A549 (cell line): ENCODE measurements around the gene NUPR2. TPM values are rescaled to one million over a fixed set of nuclear protein-coding genes. Genes with fewer than 3 reads are reported as not detected.
"Not testable (repeated sequence)": the region's sequence is repeated elsewhere in the genome, so short reads cannot be mapped to it uniquely, and the experiment has no call there.

Experiments
- ATAC-seq, 2 experiments: fragments of 200-7000 bp in 1 of 2; fragments of >200 bp in 1 of 2; cut with Nextera tagmentation in 1 of 2; cut with Tn5 transposase in 1 of 2; 3 replicates each; pipeline versions ENCODE4 v1.8.0 to v1.9.1; 2018 to 2020; ENCODE audit warnings: mild to moderate bottlenecking in 1 of 2, moderate library complexity in 1 of 2
- CTCF ChIA-PET: fragments of 300-600 bp; sonication (Branson Sonifier 250); formaldehyde crosslinking; extraction: SDS; loops from one replicate; lab custom pipeline; 2021; ENCODE audit warnings: antibody characterized with exemption, inconsistent platforms; lab: Yijun Ruan, JAX
- POLR2A ChIA-PET: fragments of 350-600 bp; formaldehyde crosslinking; extraction: SDS; loops from one replicate; lab custom pipeline; 2021; ENCODE audit warnings: antibody characterized with exemption, inconsistent platforms; lab: Yijun Ruan, JAX
- DNase-seq, 2 experiments: peaks; one replicate each; pipeline versions ENCODE4 v3.0.0 to v3.0.0-alpha.2; 2011 to 2016; ENCODE audit warnings: low read depth in 1 of 2, low spot score in 1 of 2
- FAIRE-seq: peaks from 2 replicates; lab custom pipeline; 2011; peaks lifted over from hg19 to GRCh38; lab: Jason Lieb, UNC
- H3K27ac ChIP-seq, 2 experiments: fragments of >200 bp; sonication (Bioruptor Twin); formaldehyde crosslinking; 3 replicates each; pipeline ENCODE4 v1.5.1; 2016 to 2017
- H3K4me1 ChIP-seq: fragments of >200 bp; sonication (Bioruptor Twin); formaldehyde crosslinking; 3 replicates; pipeline ENCODE4 v1.6.1; 2016
- H3K4me2 ChIP-seq: fragments of >200 bp; sonication (Bioruptor Twin); formaldehyde crosslinking; 3 replicates; pipeline ENCODE4 v1.6.1; 2016
- H3K4me3 ChIP-seq: fragments of >200 bp; sonication (Bioruptor Twin); formaldehyde crosslinking; 3 replicates; pipeline ENCODE4 v1.5.1; 2016
- H3K9me3 ChIP-seq: fragments of >200 bp; sonication (Bioruptor Twin); formaldehyde crosslinking; 3 replicates; pipeline ENCODE4 v1.6.1; 2016
- BCL3 ChIP-seq: fragments of >200 bp; sonication (Bioruptor Twin); formaldehyde crosslinking; IDR thresholded peaks from 3 replicates; pipeline ENCODE4 v1.6.1; 2016
- BHLHE40 ChIP-seq: IDR thresholded peaks from 2 replicates; pipeline ENCODE4 v1.6.1; 2012; ENCODE audit warnings: low read depth, low read length, inconsistent platforms
- CBX2 ChIP-seq: fragments of 200-600 bp; sonication (generic); IDR thresholded peaks from 2 replicates; pipeline ENCODE4 v1.6.1; 2016; ENCODE audit warnings: low read depth, mild to moderate bottlenecking, borderline replicate concordance
- CBX8 ChIP-seq: fragments of 200-600 bp; sonication (generic); IDR thresholded peaks from 2 replicates; pipeline ENCODE4 v1.6.1; 2016
- CHD4 ChIP-seq: fragments of 200-600 bp; sonication (generic); IDR thresholded peaks from 2 replicates; pipeline ENCODE4 v1.6.1; 2016; ENCODE audit warnings: antibody characterized with exemption, mild to moderate bottlenecking, borderline replicate concordance
- CTCF ChIP-seq: fragments of >200 bp; sonication (Bioruptor Twin); formaldehyde crosslinking; IDR thresholded peaks from 3 replicates; pipeline ENCODE4 v1.5.1; 2016
- EHF ChIP-seq: fragments of 250-450 bp; sonication (Bioruptor Pico); IDR thresholded peaks from 2 replicates; pipeline ENCODE4 v1.5.0; 2020; ENCODE audit warnings: mild to moderate bottlenecking
- EHMT2 ChIP-seq: fragments of 200-600 bp; sonication (generic); IDR thresholded peaks from 2 replicates; pipeline ENCODE4 v1.6.1; 2016; ENCODE audit warnings: antibody characterized with exemption, low read depth, mild to moderate bottlenecking, moderate library complexity
- ELK1 ChIP-seq: fragments of 150-350 bp; IDR thresholded peaks from 2 replicates; pipeline ENCODE4 v1.6.1; 2014; ENCODE audit warnings: low read depth, mild to moderate bottlenecking, low read length
- EP300 ChIP-seq, 2 experiments: fragments of >200 bp; sonication (Bioruptor Twin); formaldehyde crosslinking; IDR thresholded peaks; 2 replicates in 1 of 2; 3 replicates in 1 of 2; pipeline ENCODE4 v1.6.1; 2016 to 2017
- ESRRA ChIP-seq: fragments of 150-350 bp; IDR thresholded peaks from 2 replicates; pipeline ENCODE4 v1.6.1; 2014; ENCODE audit warnings: mild to moderate bottlenecking, low read length, borderline replicate concordance
- FOSB ChIP-seq: fragments of 250-450 bp; sonication (Bioruptor Pico); IDR thresholded peaks from 2 replicates; pipeline ENCODE4 v1.5.0; 2020; ENCODE audit warnings: mild to moderate bottlenecking, moderate library complexity
- HES2 ChIP-seq: fragments of >200 bp; sonication (Bioruptor Twin); formaldehyde crosslinking; IDR thresholded peaks from 2 replicates; pipeline ENCODE4 v1.6.1; 2016
- HOXB13 ChIP-seq: fragments of 250-450 bp; sonication (Bioruptor Pico); IDR thresholded peaks from 2 replicates; pipeline ENCODE4 v1.5.0; 2020; ENCODE audit warnings: low read depth, mild to moderate bottlenecking, moderate library complexity
- HOXB5 ChIP-seq: fragments of 250-450 bp; sonication (Bioruptor Pico); IDR thresholded peaks from 2 replicates; pipeline ENCODE4 v1.5.0; 2020; ENCODE audit warnings: mild to moderate bottlenecking, moderate library complexity
- KDM5A ChIP-seq: fragments of 200-600 bp; sonication (generic); IDR thresholded peaks from 2 replicates; pipeline ENCODE4 v1.6.1; 2016; ENCODE audit warnings: antibody characterized with exemption, mild to moderate bottlenecking
- MAZ ChIP-seq: fragments of 150-350 bp; IDR thresholded peaks from 2 replicates; pipeline ENCODE4 v1.6.1; 2014; ENCODE audit warnings: antibody characterized with exemption, low read depth, low read length, borderline replicate concordance
- MYC ChIP-seq: IDR thresholded peaks from 2 replicates; pipeline ENCODE4 v1.6.1; 2012; ENCODE audit warnings: mild to moderate bottlenecking, inconsistent platforms, low read length, improper control_type of control experiment, borderline replicate concordance
- NPAS2 ChIP-seq: fragments of 250-450 bp; sonication (Bioruptor Pico); IDR thresholded peaks from 2 replicates; pipeline ENCODE4 v1.8.0; 2022; ENCODE audit warnings: mild to moderate bottlenecking, moderate library complexity, borderline replicate concordance
- PBX3 ChIP-seq: IDR thresholded peaks from 2 replicates; pipeline ENCODE4 v1.6.1; 2012
- POLR2A ChIP-seq: IDR thresholded peaks from 2 replicates; pipeline ENCODE4 v1.6.1; 2012; ENCODE audit warnings: mild to moderate bottlenecking, low read length
- RFX5 ChIP-seq: fragments of 450-650 bp; IDR thresholded peaks from 2 replicates; pipeline ENCODE4 v1.7.1; 2014; ENCODE audit warnings: antibody characterized with exemption, mild to moderate bottlenecking, moderate library complexity
- USF2 ChIP-seq: fragments of 450-650 bp; IDR thresholded peaks from 2 replicates; pipeline ENCODE4 v1.6.1; 2014; ENCODE audit warnings: antibody characterized with exemption
- WGBS: methylation state at CpG from one replicate; pipeline ENCODE4 v1.1.6; 2017; ENCODE audit errors: missing lambda C conversion rate; 5-methylcytosine and 5-hydroxymethylcytosine counted together
- polyA plus RNA-seq, 4 experiments: library from polyadenylated mRNA; depleted of rRNA in 3 of 4; stranded (reverse); fragments of >200 nt; fragmentation: RNase III in 1 of 4; extraction: RNeasy Plus Mini Kit Qiagen cat#74134 plus additional on column Dnase treatment in 1 of 4; gene quantifications; 2 replicates in 3 of 4; 3 replicates in 1 of 4; pipeline ENCODE4 v1.2.3, GENCODE V29; 2011 to 2017

Gene NUPR2
- polyA plus RNA-seq, 2 of the 4 experiments (the other 2 are of a cell fraction): not detected

GRCh38 chr7:56121440-56121839 is 5.2 kb upstream of the NUPR2 start:
- no peak for DNase-seq
- WGBS: 61% methylated on average over 6 of the region's 6 CpGs
- TF ChIP-seq HOXB5 (CRISPR knock-in tag) (no peak), MYC (no peak), POLR2A (no peak), ESRRA (no peak), EHMT2 (no peak), HOXB13 (CRISPR knock-in tag) (no peak), ELK1 (no peak), NPAS2 (no peak), CBX8 (no peak), EHF (no peak), HES2 (no peak), PBX3 (no peak), CTCF (no peak), CBX2 (no peak), MAZ (no peak), BHLHE40 (no peak), USF2 (no peak), FOSB (CRISPR knock-in tag) (no peak), RFX5 (no peak), CHD4 (no peak)
- TF ChIP-seq, all 56 proteins: peak for 0
- POLR2A ChIA-PET: no interaction called here
- Histone ChIP-seq H3K4me1 (no peaks in the 10 kb centered on the region), H3K27ac (no peak overlapping the region), H3K9me3 (no peaks in the 10 kb centered on the region; the same call in 2 of the 3 replicates), H3K4me3 (no peak overlapping the region), H3K4me2 (no peak overlapping the region)
- no peak for FAIRE-seq
- no peak for ATAC-seq
- CTCF ChIA-PET: no interaction called here

- H3K4me2 ChIP-seq, H3K4me1 ChIP-seq, H3K4me3 ChIP-seq, POLR2A ChIA-PET, CTCF ChIA-PET, H3K9me3 ChIP-seq, H3K27ac ChIP-seq, ATAC-seq, FAIRE-seq, DNase-seq: not testable (repeated sequence)
- 26% methylated on average over 3 of the region's 3 CpGs for WGBS
Observed at GRCh38 chr7:56112244-56112643, 4.0 kb downstream of the NUPR2 start.

GRCh38 chr7:56110611-56111010 is 5.6 kb downstream of the NUPR2 start:
- Histone ChIP-seq H3K4me2 (no peak overlapping the region), H3K9me3 (peaks cover 8% of the 10 kb centered on the region; the same call in 2 of the 3 replicates), H3K27ac (no peak overlapping the region), H3K4me3 (no peak overlapping the region), H3K4me1 (no peaks in the 10 kb centered on the region)
- no peak for TF ChIP-seq EP300 (IDR thresholded peaks at IDR 0.05)
- no peak for TF ChIP-seq KDM5A
- no peak for TF ChIP-seq BCL3
- no peak for ATAC-seq
- no peak for FAIRE-seq
- WGBS: 25% methylated on average over 1 of the region's 1 CpG
- POLR2A ChIA-PET: no interaction called here
- CTCF ChIA-PET: no interaction called here
- DNase-seq: no peak
